MCF 10A (cell line): ENCODE measurements around the gene SRRM1. TPM values are rescaled to one million over a fixed set of nuclear protein-coding genes. Genes with fewer than 3 reads are reported as not detected.

Experiments used
- BruUV-seq: library from RNA; stranded (reverse); fragments of 400-500 nt; replicated peaks from 2 replicates; lab custom pipeline; 2021; lab: Mats Ljungman, UMichigan
- CTCF ChIA-PET: fragments of 300-600 bp; sonication (Branson Sonifier 250); formaldehyde crosslinking; extraction: SDS; loops from one replicate; lab custom pipeline; 2021; ENCODE audit warnings: antibody characterized with exemption, inconsistent platforms; lab: Yijun Ruan, JAX
- POLR2A ChIA-PET: fragments of 300-600, 350-650 bp; sonication (Branson Sonifier 250); formaldehyde crosslinking; extraction: SDS; loops from one replicate; lab custom pipeline; 2020; ENCODE audit warnings: antibody characterized with exemption, inconsistent platforms; lab: Yijun Ruan, JAX
- DNase-seq: peaks from one replicate; pipeline ENCODE4 v3.0.0-alpha.2; 2018; ENCODE audit not compliant: unreplicated experiment
- H3K27ac Mint-ChIP-seq: one replicate; pipeline ENCODE4 v1.8.0; 2022; ENCODE audit warnings: mild to moderate bottlenecking, low read depth, mixed read lengths; ENCODE audit not compliant: unreplicated experiment
- H3K27me3 Mint-ChIP-seq: one replicate; pipeline ENCODE4 v1.8.0; 2022; ENCODE audit warnings: mixed read lengths; ENCODE audit not compliant: insufficient read depth, unreplicated experiment
- H3K36me3 Mint-ChIP-seq: one replicate; pipeline ENCODE4 v1.8.0; 2022; ENCODE audit warnings: mild to moderate bottlenecking, moderate library complexity, mixed read lengths; ENCODE audit not compliant: insufficient read depth, unreplicated experiment
- H3K4me1 Mint-ChIP-seq: one replicate; pipeline ENCODE4 v1.8.0; 2022; ENCODE audit warnings: mixed read lengths; ENCODE audit not compliant: insufficient read depth, unreplicated experiment
- H3K4me3 Mint-ChIP-seq: one replicate; pipeline ENCODE4 v1.8.0; 2022; ENCODE audit warnings: mild to moderate bottlenecking, moderate library complexity, mixed read lengths; ENCODE audit not compliant: unreplicated experiment
- H3K9me3 Mint-ChIP-seq: one replicate; pipeline ENCODE4 v1.8.0; 2022; ENCODE audit warnings: mixed read lengths; ENCODE audit not compliant: unreplicated experiment
- intact Hi-C: fragments of 100-400 bp; cut with micrococcal nuclease; formaldehyde crosslinking; loops from 2 replicates; pipeline ENCODE4 v1.14.1; 2022
- total RNA-seq: library from RNA; stranded (reverse); gene quantifications from 2 replicates; pipeline ENCODE4 v1.2.3, GENCODE V29; 2022
- TF ChIP-seq, protein P1 (sequence below): fragments of 200-600 bp; IDR thresholded peaks from one replicate; pipeline ENCODE4 v1.8.0; 2022; ENCODE audit warnings: antibody characterized with exemption, mild to moderate bottlenecking; ENCODE audit not compliant: unreplicated experiment

Gene SRRM1
- total RNA-seq, 1 experiment from 2014 or later = 154 TPM

GRCh38 chr1:24693827-24694379 lies 50.8 kb downstream of the SRRM1 start:
- Mint-ChIP-seq H3K27me3 (no peaks in the 10 kb centered on the region), H3K36me3 (no peaks in the 10 kb centered on the region), H3K4me1 (no peaks in the 10 kb centered on the region), H3K9me3 (no peaks in the 10 kb centered on the region), H3K4me3 (no peak overlapping the region), H3K27ac (no peak overlapping the region)
- CTCF ChIA-PET = interaction anchor here (4.7 kb wide), 1 partner anchor 142 kb away, joined by 23 read pairs; no protein-coding TSS in a partner anchor
- no peak for DNase-seq
- TF ChIP-seq, protein P1, sequence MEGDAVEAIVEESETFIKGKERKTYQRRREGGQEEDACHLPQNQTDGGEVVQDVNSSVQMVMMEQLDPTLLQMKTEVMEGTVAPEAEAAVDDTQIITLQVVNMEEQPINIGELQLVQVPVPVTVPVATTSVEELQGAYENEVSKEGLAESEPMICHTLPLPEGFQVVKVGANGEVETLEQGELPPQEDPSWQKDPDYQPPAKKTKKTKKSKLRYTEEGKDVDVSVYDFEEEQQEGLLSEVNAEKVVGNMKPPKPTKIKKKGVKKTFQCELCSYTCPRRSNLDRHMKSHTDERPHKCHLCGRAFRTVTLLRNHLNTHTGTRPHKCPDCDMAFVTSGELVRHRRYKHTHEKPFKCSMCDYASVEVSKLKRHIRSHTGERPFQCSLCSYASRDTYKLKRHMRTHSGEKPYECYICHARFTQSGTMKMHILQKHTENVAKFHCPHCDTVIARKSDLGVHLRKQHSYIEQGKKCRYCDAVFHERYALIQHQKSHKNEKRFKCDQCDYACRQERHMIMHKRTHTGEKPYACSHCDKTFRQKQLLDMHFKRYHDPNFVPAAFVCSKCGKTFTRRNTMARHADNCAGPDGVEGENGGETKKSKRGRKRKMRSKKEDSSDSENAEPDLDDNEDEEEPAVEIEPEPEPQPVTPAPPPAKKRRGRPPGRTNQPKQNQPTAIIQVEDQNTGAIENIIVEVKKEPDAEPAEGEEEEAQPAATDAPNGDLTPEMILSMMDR = no peak
- BruUV-seq = no TSS peak
- intact Hi-C loops = no loop called here
- POLR2A ChIA-PET = interaction anchor here (0.6 kb wide), 1 partner anchor 339 kb away, joined by 3 read pairs; no protein-coding TSS in a partner anchor

DNA sequence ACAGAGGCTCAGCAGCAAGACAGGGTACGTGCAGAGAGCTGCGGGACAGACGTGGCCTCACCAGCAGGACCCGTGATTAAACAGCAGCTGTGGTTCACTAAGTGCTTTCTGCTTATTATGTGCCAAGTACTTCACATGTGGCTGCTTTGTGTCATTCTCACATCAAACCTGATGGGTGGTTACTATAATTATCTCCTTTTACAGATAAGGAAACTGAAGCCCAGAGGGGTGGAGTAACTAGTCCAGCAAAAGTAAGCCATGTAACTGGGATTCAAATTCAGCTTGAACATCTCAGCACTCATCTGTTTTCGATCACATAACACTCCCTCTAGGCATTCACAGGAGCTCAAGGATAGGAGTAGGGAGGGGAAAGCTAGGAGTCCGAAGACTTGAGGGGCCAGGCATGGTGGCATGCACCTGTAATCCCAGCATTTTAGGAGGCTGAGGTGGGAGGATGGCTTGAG lies 51.3 kb downstream of the SRRM1 start:
- Mint-ChIP-seq H3K4me1 (no peaks in the 10 kb centered on the region), H3K27me3 (no peaks in the 10 kb centered on the region), H3K27ac (no peak overlapping the region), H3K36me3 (no peaks in the 10 kb centered on the region), H3K4me3 (no peak overlapping the region), H3K9me3 (no peaks in the 10 kb centered on the region)
- POLR2A ChIA-PET = interaction anchor here (0.6 kb wide), 1 partner anchor 338 kb away, joined by 3 read pairs; no protein-coding TSS in a partner anchor
- CTCF ChIA-PET = interaction anchor here (4.7 kb wide), 1 partner anchor 141 kb away, joined by 23 read pairs; no protein-coding TSS in a partner anchor
- no TSS peak for BruUV-seq
- intact Hi-C loops = no loop called here
- TF ChIP-seq, protein P1 = no peak
- DNase-seq = no peak

- no peak overlapping the region for H3K27ac Mint-ChIP-seq
- H3K36me3 Mint-ChIP-seq = no peaks in the 10 kb centered on the region
- H3K27me3 Mint-ChIP-seq = no peaks in the 10 kb centered on the region
- no TSS peak for BruUV-seq
- no peaks in the 10 kb centered on the region for H3K9me3 Mint-ChIP-seq
- H3K4me3 Mint-ChIP-seq = no peak overlapping the region
- no peak for DNase-seq
- POLR2A ChIA-PET = interaction anchor here (0.6 kb wide), 2 partner anchors 27 to 51 kb away, joined by 3 read pairs; no protein-coding TSS in a partner anchor
- CTCF ChIA-PET = interaction anchor here (0.6 to 5.5 kb wide), 5 partner anchors 7 to 302 kb away, joined by 3 to 47 read pairs (median 4); no protein-coding TSS in a partner anchor
- H3K4me1 Mint-ChIP-seq = no peaks in the 10 kb centered on the region
- TF ChIP-seq, protein P1 = no peak
- intact Hi-C loops = no loop called here
Observed at GRCh38 chr1:24695202-24695974, 52.3 kb downstream of the SRRM1 start.
